ENCODE data around the gene CNTN1. TPM values are rescaled to one million over a fixed set of nuclear protein-coding genes. Genes with fewer than 3 reads are reported as not detected.
A peak's percentile ranks its signal among the peaks of the same experiment; 100 is the strongest.

CNTN1 gene
- 1 to 10 TPM in 2 of 3 donors, under 1 TPM in 1; 0.38 to 6.9 (median 1.3) TPM for total RNA-seq
- long read RNA-seq, donor 1, full-length matches to known transcripts: 2 of 2 reads
- long read RNA-seq, donor 1, partial matches to known transcripts: 0 of 2 reads
- long read RNA-seq, donor 1, other reads (novel, unspliced or antisense): 0 of 2 reads
- long read RNA-seq, donor 2: 0 reads

- TF ChIP-seq, protein P1, sequence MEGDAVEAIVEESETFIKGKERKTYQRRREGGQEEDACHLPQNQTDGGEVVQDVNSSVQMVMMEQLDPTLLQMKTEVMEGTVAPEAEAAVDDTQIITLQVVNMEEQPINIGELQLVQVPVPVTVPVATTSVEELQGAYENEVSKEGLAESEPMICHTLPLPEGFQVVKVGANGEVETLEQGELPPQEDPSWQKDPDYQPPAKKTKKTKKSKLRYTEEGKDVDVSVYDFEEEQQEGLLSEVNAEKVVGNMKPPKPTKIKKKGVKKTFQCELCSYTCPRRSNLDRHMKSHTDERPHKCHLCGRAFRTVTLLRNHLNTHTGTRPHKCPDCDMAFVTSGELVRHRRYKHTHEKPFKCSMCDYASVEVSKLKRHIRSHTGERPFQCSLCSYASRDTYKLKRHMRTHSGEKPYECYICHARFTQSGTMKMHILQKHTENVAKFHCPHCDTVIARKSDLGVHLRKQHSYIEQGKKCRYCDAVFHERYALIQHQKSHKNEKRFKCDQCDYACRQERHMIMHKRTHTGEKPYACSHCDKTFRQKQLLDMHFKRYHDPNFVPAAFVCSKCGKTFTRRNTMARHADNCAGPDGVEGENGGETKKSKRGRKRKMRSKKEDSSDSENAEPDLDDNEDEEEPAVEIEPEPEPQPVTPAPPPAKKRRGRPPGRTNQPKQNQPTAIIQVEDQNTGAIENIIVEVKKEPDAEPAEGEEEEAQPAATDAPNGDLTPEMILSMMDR (IDR thresholded peaks at IDR 0.05): no peak
- peak; percentile 28 to 52 (median 41) for DNase-seq
- no peaks in the 10 kb centered on the region for H3K4me1 ChIP-seq (ENCODE audit: low read depth)
- H3K36me3 ChIP-seq (ENCODE audit: low read depth): no peaks in the 10 kb centered on the region
- H3K4me3 ChIP-seq: no peak within 1 kb of the TSS
- ATAC-seq: peak; percentile 49
- intact Hi-C loops (cut with DNase I, micrococcal nuclease): no loop called here
- H3K9me3 ChIP-seq: no peaks in the 10 kb centered on the region
Observed at GRCh38 chr12:40691913-40692764, at the start of gene CNTN1. Gene CNTN1 (plus strand): TSS chr12:40692439.

DNA sequence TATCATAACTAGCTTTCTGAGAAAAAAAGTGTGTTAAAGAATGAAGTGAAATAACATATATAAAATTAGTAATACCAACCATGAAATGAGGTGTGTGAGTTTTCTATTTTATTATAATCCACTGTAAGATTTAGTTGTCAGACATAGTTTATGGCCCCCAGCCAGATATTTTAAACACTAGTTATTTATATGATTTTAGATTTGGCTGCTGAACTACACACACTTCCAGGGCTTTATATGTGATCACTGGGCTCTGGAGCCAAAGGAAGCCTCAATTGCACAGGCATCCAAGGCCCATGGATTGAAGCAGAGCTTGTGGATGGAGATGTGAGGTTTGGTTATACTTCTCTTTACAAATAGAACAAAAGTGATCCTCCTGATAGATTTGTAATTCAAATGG, 48.7 kb upstream of the CNTN1 start:
- DNase-seq (no peak), ATAC-seq (no peak)
- Histone ChIP-seq H3K4me1 (ENCODE audit: low read depth) (no peaks in the 10 kb centered on the region), H3K9me3 (no peaks in the 10 kb centered on the region), H3K4me3 (no peak overlapping the region), H3K36me3 (ENCODE audit: low read depth) (no peaks in the 10 kb centered on the region)
- intact Hi-C loops (cut with DNase I, micrococcal nuclease): no loop called here
- TF ChIP-seq, protein P1 (IDR thresholded peaks at IDR 0.05): no peak

DNA sequence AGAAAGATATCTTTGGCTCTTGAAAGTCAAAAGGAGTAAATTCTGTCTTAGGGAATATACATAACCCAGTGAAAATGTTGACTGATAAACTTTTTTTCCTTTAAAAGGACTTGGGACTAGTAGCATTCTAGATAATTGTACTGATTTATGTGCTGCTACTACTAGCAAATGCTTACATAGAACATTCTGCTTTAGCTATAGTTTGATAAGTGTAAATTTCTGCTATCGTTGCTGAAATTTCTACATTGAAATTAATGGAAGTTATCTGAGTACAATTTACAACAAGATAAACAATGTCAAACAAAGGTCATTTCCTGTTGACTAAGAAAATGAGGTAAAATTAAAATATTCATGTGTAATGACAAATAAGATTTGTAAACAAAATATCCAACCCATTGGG, 48.3 kb upstream of the CNTN1 start:
- DNase-seq (no peak), ATAC-seq (no peak)
- Histone ChIP-seq H3K36me3 (ENCODE audit: low read depth) (no peaks in the 10 kb centered on the region), H3K9me3 (no peaks in the 10 kb centered on the region), H3K4me3 (no peak overlapping the region), H3K4me1 (ENCODE audit: low read depth) (no peaks in the 10 kb centered on the region)
- intact Hi-C loops (cut with DNase I, micrococcal nuclease): no loop called here
- TF ChIP-seq, protein P1 (IDR thresholded peaks at IDR 0.05): no peak

GRCh38 chr12:40644708-40645107, 47.5 kb upstream of the CNTN1 start:
- intact Hi-C loops (cut with DNase I, micrococcal nuclease): no loop called here
- no peak for DNase-seq
- TF ChIP-seq, protein P1 (IDR thresholded peaks at IDR 0.05): no peak
- Histone ChIP-seq H3K9me3 (no peaks in the 10 kb centered on the region), H3K4me3 (no peak overlapping the region), H3K36me3 (ENCODE audit: low read depth) (no peaks in the 10 kb centered on the region), H3K4me1 (ENCODE audit: low read depth) (no peaks in the 10 kb centered on the region)
- ATAC-seq: no peak

DNA sequence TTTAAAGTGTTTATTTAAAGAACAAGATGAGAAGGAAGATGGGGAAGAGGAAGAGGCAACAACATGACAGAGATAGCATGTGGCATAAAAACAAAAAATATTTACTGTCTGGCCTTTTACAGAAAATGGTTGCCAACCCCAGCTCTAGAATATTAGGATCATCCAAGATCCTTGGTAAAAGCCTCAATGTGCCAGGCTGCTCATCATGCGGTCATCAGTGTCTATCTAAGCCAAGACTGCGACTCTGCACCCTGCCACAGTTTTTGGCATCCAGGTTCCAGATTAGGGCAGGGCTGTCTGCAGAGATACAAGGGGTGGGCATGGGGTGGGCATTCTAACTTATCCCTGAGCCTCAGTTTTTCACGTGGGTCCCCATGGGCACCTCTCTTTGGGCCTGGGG, 46.9 kb upstream of the CNTN1 start:
- H3K4me1 ChIP-seq (ENCODE audit: low read depth): no peaks in the 10 kb centered on the region
- no peaks in the 10 kb centered on the region for H3K36me3 ChIP-seq (ENCODE audit: low read depth)
- TF ChIP-seq, protein P1 (IDR thresholded peaks at IDR 0.05): no peak
- DNase-seq (no peak), ATAC-seq (no peak)
- intact Hi-C loops (cut with DNase I, micrococcal nuclease): no loop called here
- no peaks in the 10 kb centered on the region for H3K9me3 ChIP-seq
- no peak overlapping the region for H3K4me3 ChIP-seq
